GM19240 (cell line): ENCODE results near the gene ESAM.

Source experiments
- DNase-seq: peaks from one replicate; pipeline ENCODE4 v3.0.0; 2011; ENCODE audit warnings: low spot score; ENCODE audit not compliant: insufficient read length

The ESAM gene, protein sequence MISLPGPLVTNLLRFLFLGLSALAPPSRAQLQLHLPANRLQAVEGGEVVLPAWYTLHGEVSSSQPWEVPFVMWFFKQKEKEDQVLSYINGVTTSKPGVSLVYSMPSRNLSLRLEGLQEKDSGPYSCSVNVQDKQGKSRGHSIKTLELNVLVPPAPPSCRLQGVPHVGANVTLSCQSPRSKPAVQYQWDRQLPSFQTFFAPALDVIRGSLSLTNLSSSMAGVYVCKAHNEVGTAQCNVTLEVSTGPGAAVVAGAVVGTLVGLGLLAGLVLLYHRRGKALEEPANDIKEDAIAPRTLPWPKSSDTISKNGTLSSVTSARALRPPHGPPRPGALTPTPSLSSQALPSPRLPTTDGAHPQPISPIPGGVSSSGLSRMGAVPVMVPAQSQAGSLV

DNA sequence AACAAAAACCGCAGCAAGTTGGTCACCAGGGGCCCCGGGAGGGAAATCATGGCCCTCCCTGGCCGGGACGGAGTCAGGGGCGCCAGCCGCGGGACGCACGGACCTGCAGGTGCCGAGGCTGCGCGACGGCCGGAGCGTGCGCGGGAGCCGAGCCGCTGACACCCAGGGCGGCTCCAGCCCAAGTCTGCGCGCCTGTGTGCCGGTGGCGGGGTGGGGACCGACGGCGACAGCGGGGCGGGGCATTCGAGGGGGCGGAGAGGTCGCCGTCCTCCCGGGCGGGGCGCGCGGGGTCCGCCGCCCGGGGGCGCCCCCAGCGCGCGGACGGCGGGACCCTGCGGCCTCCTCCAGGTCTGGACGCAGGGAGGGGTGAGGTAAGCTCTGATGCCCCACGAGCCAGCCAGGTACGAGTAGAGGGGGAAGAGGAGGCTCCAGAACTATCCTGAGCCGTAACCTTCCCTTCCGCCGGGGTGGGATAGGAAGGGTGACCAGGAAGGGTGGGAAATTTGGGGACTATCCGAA is at the start of gene ESAM:
Gene ESAM, minus strand, starts transcription at position 186 of the 519 bp plus-strand sequence. Its CDS starts 136 bp downstream, at position 50.
- DNase-seq = no peak

DNA sequence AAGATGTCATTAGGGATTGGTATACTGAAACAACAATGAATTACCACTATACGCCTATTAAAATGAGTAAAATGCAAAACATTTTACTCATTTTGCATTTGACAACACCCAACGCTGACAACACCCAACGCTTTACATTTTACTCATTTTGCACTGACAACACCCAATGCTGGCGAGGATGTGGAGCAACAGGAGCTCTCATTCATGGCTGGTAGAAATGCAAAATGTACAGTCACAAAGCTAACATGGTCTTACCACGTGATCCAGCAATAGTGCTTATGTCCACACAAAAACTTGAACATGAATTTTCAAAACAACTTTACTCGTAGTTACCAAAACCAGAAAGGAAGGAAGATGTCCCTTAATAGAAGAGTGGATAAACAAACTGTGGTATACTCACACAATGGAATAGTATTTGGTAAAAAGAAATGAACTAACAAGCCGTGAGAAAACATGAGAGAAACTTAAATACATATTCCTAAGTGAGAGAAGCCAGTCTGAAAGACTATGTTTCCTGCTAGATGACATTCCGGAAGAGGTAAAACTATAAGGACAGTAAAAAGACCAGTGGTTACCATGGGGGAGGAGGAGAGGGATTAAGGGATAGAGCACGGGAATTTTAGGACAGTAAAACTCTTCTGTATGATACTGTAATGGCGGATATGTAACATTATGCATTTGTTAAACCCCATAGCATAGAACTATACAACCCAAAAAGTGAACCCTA is 49.5 kb upstream of the ESAM start:
- DNase-seq = no peak

DNA sequence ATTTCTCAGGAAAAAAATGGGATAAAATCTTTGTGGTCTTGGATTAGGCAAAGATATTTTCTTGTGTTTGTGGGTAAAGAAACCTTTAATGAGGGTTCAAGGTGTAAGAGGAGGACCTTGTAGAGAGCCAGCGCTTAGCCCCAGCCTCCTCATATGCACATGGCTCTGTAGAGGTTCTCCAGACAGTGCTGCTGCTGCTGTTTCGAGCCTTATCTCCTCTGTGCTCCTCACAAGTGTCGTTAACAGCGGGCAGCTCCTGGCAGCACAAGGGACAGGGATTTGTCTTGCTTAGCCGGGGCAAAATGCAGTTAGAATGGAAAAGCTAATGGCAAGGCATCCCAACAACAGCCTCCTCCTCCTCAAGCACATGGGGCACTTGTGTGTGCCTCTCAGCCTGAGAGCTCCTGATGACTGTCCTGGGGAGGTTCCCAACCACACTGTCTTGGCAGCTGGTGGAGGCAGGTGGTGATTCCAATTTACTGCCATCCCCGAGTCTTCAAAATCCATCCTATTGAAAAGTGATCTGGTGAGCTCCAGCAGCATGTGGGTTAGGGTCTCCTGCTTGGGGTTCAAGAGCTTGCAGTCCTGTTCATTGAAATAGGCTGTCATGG is 45.7 kb upstream of the ESAM start:
- no peak for DNase-seq

DNA sequence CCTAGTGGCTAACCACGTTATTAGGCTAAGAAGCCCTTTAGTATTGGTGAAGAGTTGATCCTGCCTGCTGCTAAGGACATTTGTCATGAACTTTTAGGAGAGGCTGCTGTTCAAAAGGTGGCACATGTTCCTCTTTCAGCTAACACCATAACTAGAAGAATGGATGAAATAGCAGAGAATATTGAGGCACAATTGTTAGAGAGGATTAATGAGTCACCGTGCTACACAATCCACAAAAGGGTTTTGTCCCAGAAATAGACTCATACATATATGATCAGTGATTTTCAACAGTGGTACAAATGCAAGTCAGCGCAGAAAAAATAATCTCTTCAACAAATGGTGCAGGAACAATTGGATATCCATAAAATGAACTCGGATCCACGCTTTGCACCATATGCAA is 45.1 kb upstream of the ESAM start:
- DNase-seq = no peak

DNA sequence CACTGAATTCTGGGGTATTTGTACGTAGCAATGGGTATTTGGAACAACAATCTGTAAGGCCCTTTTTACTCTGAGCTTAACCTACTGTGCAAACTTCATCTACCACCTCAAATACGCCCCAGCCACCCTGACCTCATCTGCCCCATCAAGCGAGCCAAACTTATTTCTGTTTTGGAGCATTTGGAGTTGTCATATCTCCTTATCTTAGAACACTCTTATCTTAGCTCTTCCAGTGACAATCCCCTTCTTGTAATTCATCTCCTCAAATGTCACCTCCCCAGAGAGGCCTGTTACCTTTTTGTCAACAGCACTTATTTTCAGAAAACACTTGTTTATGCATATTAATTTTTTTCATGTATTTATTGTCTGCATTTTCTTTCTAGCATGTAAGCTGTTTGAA is 42.8 kb upstream of the ESAM start:
- no peak for DNase-seq

DNA sequence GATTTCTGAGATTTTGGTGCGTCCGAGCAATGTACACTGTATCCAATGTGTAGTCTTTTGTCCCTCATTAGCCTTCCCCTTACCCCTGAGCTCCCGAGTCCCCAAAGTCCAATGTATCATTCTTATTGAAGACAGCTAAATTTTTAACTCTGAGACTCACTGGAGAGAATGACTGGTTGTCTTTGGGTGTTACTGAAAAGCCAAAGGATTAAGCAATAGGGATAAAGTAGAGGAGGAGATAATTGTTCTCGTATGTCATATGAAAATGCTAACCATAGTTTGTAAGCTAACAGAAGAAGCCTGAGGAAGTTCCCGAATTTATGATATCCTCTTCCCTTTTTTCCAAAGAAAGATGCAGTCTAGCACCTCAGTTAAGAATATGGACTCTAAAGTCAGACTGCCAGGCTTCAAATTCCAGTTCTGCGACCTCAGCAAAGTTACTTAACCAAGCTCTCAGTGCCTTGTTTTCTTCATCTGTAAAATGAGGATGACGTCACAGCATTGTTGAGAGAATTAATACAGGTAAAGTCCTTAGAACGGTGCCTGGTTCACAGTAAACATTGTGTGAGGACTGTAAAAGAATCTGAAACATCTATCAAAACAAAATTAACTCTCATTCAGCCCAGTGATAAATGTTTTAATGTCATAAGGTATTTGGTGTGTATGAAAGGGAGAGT is 39.7 kb upstream of the ESAM start:
- no peak for DNase-seq

DNA sequence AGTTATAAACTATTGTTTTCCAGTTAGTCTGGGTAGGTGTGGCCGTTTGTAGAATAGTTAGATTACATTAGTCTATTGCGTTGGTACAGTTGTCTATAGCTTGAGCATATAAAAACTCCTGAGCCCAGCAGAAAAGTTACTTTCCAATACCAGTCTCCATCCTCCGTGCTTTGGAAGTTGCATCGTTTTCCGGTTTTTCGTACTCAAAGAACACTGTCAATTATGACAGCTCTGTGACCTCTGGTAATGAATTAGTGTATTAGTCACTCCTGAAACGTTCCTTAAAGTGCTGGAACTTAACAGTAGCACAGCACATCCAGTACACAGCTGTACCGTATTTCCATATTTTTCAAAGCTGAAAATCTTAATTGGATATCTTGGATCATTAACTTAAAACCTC is 38.9 kb upstream of the ESAM start:
- DNase-seq = no peak

DNA sequence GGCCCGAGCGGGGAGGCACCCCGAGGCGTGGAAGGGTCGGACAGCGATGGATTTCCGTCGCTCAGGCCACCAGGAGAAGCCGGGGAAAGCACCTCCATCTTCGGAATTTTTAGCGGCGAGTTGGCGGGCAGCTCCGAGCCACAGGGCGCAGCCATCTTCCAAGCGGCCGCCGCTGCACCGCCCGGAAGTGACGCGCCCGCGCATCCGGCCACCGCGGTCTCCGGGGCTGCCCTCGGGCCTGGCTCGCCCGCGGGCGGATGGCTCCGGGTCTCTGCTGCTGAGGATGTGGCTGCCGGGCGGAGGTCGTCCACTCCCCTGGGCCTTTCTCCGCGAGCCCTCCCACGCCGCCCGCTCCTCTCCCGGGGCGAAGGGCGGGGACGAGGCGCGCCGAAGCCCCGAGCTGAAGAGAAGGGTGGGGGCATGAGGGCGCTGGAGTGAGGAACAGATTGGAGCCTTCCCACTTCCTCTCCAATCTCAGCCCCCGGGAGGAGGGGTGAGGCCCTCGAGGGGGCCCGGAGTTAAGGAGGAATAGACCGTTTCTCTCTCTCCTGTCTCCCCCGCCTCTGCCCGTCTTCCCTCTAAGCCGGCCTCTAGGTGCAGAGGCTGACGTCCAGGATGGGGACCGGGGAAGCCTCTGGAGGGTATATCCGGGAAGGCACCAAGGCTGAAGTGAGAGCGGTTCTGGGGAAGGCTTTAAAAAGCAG is 38.3 kb upstream of the ESAM start, which contains the start of gene MSANTD2:
Gene MSANTD2, minus strand, starts transcription at position 181 of the 704 bp plus-strand sequence. Its CDS starts 26 bp downstream, at position 155.
- DNase-seq = peak; percentile 22

DNA sequence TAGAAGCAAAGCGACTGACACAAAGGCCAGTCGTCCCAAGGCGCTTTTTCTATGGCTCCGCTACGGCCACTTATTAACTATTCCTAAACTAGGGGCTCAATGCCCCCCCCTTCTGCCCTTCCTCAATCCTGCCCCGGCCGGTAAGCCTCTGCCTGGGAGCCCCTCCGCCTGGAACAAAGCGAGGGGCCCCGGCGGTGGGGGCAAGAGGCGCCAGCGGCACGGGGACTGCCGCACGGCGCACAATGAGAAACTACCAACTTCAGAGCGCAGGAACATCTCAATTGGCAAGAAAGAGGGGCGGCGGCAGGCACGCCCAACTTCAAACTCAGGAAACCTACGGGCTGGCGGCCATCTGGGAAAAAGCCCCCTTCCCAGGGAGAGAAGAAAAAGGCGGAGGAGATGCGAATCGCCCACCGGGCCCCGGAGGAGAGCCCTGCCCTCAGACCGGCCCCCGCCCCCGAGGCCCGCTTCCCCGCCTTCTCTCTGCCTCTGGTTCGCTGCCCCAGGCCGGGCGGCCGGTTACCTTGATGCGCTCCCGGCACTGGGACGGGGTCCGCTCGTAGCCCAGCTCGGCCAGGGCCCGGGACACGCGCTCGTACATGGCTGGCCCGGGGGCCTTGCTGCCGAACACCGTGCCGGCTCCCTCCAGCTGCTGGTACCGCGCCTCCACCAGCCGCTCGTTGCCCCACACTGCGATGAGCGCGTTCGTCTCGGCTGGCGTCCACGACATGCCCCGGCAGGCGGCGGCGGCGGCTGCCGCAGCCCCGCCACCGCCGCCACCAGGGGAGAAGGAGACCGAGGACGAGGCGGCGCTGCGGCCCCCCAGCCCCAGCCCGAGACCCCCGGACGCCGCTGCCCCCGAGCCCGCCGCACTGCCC is 37.5 kb upstream of the ESAM start:
- DNase-seq = no peak

DNA sequence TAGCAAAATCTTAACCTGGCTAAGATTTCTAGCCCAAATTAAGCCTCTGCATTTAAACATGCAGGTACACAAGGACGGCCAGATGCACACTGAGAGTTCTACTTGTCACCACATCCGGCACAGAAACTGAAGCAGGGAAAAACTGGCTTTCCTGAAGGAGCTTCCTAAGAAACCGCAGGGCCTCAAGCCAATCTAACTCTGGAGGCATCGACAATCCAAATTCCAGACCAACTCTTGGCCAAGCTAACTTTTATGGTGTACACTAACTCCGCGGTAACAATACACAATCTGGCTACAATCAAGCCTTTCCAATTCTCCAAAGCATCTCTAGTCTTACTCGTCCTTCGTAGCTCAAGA is 36.9 kb upstream of the ESAM start:
- DNase-seq = no peak

DNA sequence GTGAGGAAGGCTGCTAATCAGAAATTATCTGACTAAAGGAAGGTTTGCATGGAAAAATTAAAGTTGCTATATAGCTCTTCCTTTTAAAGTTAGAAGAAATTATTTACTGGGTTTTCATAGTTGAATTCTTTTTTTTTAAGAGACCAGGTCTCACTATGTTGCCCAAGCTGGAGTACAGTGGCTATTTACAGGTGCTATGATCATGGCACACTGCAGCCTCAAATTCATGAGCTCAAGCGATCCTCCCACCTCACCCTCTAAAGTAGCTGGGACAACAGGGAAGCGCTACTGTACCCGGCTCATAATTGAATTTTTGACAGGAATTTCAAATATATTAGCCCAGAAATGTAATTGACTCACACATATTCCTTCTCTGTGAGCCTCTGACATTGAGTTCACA is 34.2 kb upstream of the ESAM start:
- no peak for DNase-seq

DNA sequence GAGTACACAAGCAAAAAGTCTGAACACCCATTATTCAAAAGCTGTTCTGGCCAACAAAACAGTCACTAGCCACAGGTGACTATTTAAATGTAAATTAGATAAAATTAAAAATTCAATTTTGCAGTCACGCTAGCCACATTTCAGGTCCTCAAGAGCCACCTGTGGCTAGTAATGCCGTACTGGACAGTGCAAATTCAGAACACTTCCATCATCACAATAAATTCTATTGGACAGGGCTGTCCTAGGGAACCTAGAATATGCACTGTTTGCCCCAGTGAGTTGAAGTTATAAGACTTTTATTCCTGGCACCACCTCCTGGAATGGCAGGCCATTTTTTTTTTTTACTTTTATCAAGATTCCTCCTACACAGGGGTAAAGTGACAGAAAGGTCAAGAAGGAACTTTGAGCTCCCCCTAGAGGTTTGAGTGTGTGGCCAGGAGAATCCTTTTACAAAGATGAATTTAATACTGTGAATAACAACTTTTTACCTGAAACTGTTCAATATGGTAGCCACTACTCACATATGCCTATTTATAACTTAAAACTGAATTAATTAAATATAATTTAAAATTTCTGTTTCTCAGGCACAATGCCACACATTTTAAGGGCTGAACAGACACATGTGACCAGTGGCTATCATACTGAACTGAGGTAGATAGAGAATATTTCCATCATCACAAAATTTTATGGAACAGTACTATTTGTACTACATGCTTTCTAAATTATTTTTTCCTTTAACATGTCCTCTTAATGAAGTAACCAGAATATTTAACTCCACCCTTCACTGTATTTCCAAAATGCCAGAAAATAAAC is 31.6 kb upstream of the ESAM start:
- DNase-seq = no peak

DNA sequence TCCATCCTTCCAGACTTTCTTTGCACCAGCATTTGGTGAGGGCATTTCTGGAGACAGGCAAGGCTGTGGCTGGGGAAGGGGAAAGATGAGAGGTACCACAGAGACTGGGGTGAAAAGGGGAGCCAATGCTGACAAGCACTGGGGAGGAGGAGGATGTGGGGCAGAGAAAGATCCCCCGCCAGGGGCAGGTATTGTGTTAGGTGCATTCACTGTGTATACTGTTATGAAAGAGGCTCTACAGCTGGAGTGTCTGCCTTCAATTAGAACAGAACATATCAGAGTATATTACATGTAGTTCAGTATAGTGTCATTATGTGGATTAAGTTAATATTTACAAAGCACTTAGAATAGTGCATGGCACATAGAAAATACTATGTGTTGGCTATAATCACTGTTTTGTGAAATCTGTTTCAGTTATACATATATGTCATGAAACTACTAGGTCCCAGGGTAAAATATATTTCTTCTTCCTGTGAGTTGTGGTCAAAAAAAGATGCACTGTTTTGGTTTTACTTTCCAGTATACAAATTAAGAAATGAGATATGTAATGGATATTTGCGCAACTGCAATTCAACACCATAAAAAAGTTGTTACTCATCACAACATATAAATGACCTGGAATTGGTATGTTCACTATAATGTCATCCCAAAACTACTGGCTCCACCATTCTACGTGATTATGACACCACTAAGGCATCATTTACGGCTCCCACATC is 29.7 kb upstream of the ESAM start:
- DNase-seq = no peak

DNA sequence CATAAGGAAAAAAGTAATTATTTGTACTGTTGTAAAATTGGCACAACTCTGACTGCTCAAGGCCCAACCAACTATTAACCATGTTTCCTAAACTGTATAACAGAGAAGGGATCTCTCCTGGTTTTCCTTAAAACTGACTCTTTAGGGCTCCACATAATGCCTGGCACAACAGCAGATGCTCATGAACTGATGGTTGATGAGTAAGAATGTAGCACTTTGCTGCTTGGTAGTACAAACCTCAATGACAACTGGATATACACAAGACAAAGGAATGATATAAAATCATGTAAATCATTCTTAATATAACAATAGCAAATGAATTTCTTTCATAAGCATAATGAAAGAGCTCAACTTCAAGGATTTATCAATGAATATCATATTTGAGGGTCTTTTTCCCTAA is 26.4 kb upstream of the ESAM start:
- DNase-seq = no peak

DNA sequence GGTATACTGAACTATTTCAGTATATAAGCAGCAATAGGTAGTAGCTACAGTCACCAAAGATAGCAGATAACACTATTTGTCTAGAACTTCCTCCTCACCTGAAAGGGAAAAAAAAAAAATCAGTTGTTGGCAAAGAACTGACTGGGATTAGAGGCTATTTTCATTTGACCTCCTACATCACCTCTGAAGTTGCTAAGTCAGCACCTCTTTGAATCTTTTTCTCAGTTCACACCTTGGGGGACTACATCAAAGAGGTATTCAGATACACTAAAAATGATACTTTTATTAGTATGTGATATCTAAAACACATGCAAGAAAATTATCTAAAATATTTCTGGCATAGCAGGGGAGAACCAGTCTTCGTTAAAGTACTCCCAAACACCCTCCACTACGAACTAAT is 22.0 kb upstream of the ESAM start:
- no peak for DNase-seq

DNA sequence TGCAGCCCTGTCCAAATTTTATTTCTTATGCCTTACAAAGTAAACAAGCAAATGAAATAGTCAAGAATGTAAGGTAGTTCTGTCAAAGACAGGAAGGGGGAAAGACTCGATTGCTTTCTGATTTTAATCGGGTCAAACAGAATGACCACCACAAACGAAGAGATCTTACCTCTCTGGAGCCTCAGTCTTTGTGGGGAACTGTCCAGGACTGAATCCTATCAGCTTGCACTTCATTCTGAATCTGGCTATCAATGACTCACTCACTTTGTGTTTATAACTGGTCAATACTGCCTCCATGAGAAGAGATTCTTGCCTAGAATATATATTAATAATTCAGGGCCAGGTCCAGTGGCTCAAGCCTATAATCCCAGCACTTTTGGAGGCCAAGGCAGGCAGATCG is 20.9 kb upstream of the ESAM start:
- no peak for DNase-seq

DNA sequence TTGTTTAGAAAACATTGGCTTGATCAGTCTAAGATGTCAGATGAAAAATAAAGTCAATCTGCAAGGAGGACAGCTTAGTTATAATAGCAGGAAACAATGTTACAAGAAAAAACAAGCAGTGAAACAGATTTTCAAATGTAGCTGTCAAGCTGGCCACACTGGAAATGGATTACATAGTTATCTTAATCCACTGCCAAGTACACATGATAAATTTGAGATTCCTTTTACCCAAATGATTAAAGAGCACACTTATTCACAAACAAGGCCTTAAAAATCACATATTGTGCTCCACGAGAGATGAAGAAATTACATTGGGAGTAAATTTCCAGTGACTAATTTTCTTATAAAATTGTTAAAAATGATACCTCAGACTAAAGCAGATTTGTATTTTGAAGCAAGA is 17.5 kb upstream of the ESAM start:
- DNase-seq = no peak

DNA sequence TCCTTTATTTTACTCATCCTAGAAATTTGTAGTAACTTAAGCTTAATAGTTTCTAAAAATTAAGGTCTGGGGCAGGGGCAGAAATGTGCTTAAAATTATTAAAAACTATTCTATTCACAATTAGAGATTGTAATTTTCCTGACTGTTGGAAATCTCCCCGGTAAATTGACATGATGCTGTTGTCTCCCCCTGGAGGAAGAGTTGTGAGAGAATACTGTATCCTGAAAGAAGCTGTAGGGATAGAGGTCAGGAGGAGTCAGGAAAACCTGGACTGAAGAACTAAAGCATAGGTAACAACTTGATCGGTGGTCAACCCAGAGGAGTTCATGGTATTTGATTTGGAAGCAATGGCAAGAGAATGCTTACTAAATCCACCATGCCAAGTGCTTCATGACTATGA is 16.2 kb upstream of the ESAM start:
- DNase-seq = no peak
